HG03439 (cell line): Measurements from ENCODE around the gene DACT1.
"Not testable (repeated sequence)": the region's sequence is repeated elsewhere in the genome, so short reads cannot be mapped to it uniquely, and the experiment has no call there.

Source experiments
- ATAC-seq: cut with Tn5 transposase; IDR thresholded peaks from one replicate; pipeline ENCODE4 v1.9.1; 2021; ENCODE audit warnings: mild to moderate bottlenecking, moderate library complexity; ENCODE audit not compliant: unreplicated experiment

The DACT1 gene

DNA sequence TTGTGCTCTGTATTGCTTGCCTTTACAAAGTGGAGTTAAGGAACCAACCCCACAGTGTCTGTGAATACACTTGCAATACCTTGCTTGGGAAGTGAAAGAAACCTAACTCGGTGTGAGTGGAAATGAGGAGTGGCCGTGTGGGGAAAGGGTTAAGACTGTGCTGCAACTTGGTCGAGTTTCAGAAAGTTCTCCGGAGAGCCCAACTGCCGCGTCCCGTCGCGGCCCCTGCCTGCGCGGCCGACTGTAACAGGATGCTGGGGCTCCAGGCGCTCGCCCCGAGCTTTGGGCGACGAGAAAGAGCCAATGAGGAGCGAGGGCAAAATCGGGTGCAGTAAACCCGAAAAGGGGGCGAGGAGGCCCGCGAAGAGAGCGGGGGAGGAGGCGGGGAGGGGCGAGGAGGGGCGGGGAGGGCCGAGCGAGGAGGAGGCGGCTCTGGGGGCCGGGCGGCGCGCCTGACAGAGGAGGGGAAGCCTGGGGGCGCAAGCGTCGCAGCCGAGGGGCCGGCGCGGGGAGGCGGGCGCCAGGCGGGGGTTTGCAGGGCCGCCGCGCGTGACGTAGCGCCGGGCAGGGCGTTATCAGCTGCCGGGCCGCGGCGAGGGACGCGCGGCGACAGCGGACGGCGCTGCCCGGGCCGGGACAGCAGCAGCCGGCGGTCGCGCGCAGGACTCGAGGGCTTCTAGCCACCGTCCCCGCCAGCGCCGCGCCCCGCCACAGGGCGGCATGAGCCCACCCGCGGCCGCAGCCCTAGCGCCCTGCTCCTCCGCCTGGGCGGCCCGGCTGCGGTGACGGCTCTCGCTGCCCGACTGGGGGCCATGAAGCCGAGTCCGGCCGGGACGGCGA, at the start of gene DACT1:
Gene DACT1 (plus strand): TSS at position 572 of the 840 bp plus-strand sequence. CDS start 241 bp downstream, at position 813.
- peak; percentile 50 for ATAC-seq

DNA sequence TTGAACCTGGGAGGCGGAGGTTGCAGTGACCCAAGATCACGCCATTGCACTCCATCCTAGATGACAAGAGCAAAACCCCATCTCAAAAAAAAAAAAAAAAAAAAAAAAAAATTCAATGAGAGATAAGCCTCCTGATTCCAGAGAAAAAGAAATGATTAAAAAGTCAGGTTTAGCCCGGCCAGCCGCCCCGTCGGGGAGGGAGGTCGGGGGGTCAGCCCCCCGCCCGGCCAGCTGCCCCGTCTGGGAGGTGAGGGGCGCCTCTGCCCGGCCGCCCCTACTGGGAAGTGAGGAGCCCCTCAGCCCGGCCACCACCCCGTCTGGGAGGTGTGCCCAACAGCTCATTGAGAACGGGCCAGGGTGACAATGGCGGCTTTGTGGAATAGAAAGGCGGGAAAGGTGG, 49.4 kb upstream of the DACT1 start:
- not testable (repeated sequence) for ATAC-seq

DNA sequence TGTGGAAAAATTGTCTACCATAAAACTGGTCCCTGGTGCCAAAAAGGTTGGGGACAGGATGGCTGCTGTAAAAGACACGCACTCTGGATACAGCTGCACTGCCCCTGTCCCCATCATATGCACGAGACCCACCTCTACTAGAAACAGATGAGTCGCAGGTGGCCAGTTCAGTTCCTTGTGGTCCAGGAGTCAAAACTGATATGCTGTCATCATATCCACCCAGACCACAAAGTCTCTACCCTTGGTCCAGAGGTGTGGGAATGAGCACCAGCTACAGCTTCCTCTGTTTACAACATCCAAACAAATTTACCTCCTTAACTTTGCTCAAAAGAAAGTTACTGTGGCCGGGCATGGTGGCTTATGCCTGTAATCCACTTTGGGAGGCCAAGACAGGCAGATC, 43.8 kb upstream of the DACT1 start:
- ATAC-seq, result no peak

- ATAC-seq, result no peak
Observed at GRCh38 chr14:58597041-58597440, 40.7 kb upstream of the DACT1 start.

DNA sequence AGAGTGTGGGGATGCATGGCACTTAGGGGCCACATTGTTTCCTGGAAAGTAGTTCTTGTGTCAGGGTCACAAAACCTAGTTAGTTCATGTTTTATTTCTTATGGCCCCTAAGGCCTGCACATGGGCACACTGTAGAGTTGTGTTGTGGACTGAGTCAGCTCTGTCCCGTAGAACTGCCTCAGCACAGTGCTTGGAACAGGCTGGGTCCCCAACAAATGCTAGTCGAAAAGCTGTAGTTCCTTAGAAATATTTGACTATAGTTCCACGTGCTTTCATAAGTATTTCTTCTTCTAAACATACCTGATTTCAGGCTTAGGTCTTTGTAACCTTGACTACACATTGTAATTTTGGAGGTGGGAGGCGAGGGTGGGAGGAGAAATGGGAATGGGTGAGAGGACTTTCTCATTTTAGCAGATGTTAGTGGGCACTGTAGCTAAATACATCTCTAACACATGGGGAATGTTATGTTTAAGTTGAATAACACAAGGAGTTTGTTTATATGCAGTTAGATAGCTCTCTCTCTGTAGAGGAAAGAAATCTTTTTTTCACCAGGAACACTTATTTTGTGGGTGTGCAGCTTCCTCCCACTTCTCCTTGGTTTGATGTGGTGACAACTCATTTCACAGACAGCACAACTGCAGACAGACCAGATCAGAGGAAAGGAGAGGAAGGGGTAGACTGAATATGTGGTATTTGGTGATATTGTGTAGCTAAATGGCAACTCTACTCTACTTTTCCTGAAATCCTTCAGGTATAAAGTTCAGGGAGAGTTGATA, 39.5 kb upstream of the DACT1 start:
- no peak for ATAC-seq

DNA sequence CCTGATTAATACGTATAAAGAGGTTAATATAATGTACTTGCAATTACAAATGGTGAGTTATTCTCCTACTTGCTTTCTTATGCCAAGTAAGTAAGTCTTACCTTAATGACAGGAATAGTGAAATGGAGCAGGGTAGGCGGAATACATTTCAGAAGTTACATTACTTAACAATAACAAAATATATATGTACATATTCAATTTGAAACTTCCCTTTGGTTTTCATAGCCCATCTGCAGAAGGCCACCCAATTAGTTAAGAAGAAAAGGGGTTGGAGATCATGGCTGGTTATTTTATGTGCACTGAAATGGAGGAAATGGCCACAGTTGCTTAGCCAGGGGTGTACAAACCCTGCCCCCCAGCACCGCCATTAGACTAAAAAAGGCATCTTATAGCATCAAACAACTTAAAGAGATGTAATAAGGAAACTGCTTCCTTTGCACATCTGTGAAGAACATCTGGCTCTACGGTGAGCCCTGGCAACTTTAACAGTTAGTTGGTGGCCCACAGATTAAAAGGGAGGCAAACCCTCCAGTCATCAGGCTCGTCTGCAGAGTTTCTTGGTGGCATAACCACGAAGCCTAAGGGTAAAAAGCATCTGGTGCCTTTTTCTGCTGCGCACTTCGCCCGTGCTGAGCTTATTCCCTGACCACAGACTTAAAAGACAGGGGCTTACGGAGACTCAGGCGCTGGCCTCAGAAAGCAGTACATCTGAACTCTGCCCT, 38.8 kb upstream of the DACT1 start:
- no peak for ATAC-seq

- no peak for ATAC-seq
Observed at GRCh38 chr14:58599707-58600106, 38.1 kb upstream of the DACT1 start.

- ATAC-seq, result no peak
Observed at GRCh38 chr14:58605465-58605864, 32.3 kb upstream of the DACT1 start.

DNA sequence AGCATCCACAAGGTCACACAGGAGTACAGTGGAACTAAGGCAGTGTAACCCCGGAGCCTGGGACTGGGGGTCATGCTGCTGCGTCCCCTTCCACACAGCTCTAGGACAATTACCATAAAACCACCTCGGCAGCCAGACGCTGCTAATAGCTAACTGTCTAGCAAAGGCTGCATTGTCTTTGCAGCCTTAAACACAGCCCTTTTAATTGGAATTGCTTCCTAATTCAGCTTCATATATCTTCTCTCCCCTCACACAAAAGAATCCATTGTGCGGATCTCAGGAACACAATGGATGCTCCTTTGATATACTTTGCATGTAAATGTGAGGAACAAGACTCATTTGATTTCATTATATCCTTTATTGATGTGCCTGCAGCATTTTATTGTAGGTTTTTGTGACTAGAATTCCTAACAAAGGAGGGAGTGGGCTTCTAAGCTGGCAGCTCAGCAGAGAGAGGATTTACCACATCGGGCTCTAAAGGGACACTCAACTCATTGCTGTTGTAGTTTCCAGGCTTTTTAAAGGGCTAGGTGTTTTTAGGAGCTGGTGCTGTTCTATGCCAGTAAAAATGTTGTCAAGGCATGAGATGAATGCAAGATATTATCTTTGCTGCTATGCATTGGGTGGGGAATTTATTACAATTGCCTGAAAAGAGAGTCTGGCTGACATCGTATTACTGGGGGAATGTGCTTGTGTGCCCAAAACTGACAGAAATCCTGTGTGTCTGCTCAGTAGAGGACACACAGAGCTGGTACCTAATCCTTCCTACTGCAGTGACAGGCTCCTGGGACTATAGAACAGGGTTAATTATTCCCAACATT, 30.4 kb upstream of the DACT1 start:
- ATAC-seq, result no peak

DNA sequence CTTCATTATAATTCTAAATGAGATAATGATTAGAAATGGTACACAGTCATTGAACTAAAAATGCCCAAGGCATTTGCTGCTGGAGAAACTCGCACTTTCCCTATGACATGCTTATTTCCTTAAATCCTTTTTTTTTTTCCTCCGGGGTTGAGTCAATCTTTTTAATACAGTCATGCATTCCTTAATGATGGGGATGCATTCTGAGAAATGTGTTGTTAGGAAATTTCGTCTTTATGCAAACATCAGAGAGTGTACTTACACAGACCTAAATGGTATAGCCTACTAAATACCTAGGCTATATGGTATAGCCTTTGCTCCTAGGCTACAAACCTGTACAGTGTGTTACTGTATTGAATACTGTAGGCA, 29.8 kb upstream of the DACT1 start:
- no peak for ATAC-seq

- ATAC-seq, result no peak
Observed at GRCh38 chr14:58617619-58618018, 20.1 kb upstream of the DACT1 start.

DNA sequence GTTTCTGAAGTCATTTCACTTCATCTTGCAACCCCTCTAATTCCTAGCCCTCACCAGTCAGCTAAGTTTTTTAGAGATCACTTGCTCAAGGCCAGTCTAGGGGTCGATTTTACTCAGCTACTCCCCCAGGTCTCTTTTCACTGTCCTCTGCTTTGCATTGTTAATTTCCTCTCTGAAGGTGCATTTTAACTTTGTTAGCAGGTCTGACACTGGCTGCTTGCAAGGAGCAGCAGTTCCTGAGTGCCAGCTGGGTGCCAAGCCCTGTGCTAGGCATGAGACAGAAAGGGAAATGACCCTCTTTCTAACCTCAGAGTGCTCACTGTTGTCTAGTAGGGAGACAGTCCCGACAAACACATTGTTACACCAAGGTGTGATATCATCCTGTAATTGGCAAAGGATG, 17.8 kb upstream of the DACT1 start:
- no peak for ATAC-seq

DNA sequence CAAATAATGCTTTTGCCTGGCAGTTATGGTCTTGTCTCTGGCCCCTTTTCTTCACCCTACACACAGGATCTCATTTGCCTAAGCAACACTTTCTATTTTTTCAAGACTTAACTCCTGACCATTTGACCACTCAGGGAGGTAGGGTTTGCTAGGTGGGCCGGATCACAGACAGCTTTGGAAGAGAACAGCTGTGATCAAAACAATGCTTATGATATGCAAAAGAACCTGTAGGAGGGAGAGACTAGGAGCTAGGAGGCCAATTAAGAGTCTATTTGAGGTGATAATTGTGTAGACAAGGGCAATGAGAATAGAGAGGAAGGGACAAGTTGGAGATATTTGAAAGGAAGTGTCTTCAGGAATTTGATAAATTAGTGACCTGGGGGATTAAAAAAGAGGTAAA, 12.3 kb upstream of the DACT1 start:
- no peak for ATAC-seq

- no peak for ATAC-seq
Observed at GRCh38 chr14:58626431-58626831, 11.3 kb upstream of the DACT1 start.

DNA sequence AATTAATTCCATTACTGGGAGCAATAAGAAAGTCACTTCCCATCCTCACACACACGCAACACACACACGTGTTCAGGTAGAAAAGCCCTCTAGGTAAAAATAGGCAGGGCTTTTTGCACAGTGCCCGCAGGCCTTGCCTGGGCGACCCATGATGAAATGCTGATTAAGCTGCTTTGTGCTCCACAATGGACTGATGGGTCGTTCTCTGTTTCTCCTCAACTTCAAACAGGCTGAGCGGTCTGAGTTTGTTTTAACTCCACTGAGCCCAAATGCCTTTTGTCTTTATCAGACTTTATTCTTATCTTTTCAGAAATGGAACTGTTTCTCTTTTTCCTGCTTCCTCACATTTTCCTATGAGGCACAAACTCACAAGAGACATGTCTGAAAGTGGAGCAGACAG, 9.4 kb upstream of the DACT1 start:
- no peak for ATAC-seq

GRCh38 chr14:58629281-58629680, 8.5 kb upstream of the DACT1 start:
- ATAC-seq, result no peak

DNA sequence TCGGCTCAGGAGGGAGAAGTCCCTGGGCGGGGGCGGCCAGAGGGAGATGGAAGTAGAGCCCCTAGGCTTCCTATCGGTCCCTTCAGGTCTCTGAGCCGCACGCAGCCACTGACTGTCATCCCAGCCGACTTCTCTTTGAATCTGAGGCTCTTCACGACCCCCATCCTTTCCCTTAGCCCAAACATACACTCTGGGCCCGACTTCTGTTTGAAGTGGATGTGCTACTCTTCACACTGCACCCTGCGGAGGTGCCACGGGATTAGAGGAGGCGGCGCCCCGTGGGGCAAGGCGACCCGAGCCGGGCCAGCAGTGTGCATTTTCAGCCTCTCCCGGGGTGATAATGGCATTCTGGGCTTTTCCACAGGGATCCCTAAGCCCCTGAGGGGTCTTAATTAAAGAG, 6.0 kb upstream of the DACT1 start:
- ATAC-seq, result no peak

GRCh38 chr14:58633831-58634230, 3.9 kb upstream of the DACT1 start:
- ATAC-seq, result no peak

DNA sequence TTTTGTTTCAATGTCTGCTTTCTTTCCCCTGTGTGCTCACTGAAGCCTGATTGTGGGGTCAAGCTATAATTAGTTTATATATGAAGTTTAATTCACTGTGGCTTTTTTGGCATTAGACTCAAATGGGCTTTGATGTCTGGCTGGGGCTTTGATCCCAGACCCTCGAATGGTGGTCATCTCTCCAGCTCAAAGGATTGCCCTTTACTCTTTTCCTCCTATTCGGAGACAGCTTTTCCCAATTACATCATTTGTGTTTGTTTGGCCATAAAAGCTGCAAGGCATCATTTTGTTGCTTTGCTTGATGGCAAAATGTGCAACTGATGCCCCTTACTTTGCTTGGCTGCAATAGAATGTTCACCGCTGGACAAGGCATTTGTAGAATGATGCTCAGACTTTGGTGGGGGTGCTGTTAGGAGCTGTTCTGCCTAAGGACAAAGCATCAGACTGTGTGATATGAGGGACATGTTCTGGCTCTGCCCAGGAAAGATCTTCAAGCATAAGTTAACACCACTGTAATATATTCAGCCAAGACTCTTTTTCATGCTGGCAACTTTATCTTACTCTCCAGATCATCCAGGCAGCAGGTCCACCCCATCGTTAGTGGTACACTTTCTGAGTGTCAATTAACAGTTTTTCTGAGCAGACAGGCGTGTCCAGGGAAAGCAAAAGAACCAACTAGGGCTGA, 3.2 kb upstream of the DACT1 start:
- ATAC-seq, result no peak
